ENCODE data around the gene HLX.

The HLX gene

GRCh38 chr1:220928725-220929300 lies 49.6 kb downstream of the HLX start:
- no peak for DNase-seq

- DNase-seq: no peak
Measured at GRCh38 chr1:220929304-220929703, 50.1 kb downstream of the HLX start.
